Activated naive CD8-positive, alpha-beta T cell treated with anti-CD3 and anti-CD28 coated beads, Interleukin-2, amount 10 ng/mL, durations not matched to agents 7 days and 5 days (primary cell): Measurements from ENCODE around the gene MYL7. TPM values are rescaled to one million over a fixed set of nuclear protein-coding genes. Genes with fewer than 3 reads are reported as not detected.

Experiments used
- ATAC-seq: fragments of 150-1000 bp; cut with Tn5 transposase; one replicate; pipeline ENCODE4 v1.10.0; 2021; ENCODE audit warnings: low read depth, moderate library complexity
- POLR2A ChIA-PET: fragments of 350-600 bp; sonication (Branson Sonifier 250); formaldehyde crosslinking; loops from one replicate; lab custom pipeline; 2021; ENCODE audit warnings: antibody characterized with exemption; lab: Charles Lee
- DNase-seq: peaks from one replicate; pipeline ENCODE4 v3.0.0; 2021
- H3K27ac Mint-ChIP-seq: one replicate; pipeline ENCODE4 v1.8.0; 2022; ENCODE audit warnings: mild to moderate bottlenecking, mixed read lengths
- H3K27me3 Mint-ChIP-seq: one replicate; pipeline ENCODE4 v1.8.0; 2022; ENCODE audit warnings: mild to moderate bottlenecking, moderate library complexity, mixed read lengths
- H3K36me3 Mint-ChIP-seq: one replicate; pipeline ENCODE4 v1.8.0; 2021; ENCODE audit warnings: mild to moderate bottlenecking, mixed read lengths
- H3K4me1 Mint-ChIP-seq: one replicate; pipeline ENCODE4 v1.8.0; 2021; ENCODE audit warnings: mixed read lengths
- H3K4me3 Mint-ChIP-seq: one replicate; pipeline ENCODE4 v1.8.0; 2022; ENCODE audit warnings: mild to moderate bottlenecking, moderate library complexity, mixed read lengths
- H3K9me3 Mint-ChIP-seq: one replicate; pipeline ENCODE4 v1.8.0; 2021; ENCODE audit warnings: mixed read lengths
- total RNA-seq, 2 experiments: library from RNA; stranded (reverse); gene quantifications; one replicate each; pipeline ENCODE4 v1.2.3, GENCODE V29; 2021

Gene MYL7, protein sequence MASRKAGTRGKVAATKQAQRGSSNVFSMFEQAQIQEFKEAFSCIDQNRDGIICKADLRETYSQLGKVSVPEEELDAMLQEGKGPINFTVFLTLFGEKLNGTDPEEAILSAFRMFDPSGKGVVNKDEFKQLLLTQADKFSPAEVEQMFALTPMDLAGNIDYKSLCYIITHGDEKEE
- not detected for total RNA-seq

DNA sequence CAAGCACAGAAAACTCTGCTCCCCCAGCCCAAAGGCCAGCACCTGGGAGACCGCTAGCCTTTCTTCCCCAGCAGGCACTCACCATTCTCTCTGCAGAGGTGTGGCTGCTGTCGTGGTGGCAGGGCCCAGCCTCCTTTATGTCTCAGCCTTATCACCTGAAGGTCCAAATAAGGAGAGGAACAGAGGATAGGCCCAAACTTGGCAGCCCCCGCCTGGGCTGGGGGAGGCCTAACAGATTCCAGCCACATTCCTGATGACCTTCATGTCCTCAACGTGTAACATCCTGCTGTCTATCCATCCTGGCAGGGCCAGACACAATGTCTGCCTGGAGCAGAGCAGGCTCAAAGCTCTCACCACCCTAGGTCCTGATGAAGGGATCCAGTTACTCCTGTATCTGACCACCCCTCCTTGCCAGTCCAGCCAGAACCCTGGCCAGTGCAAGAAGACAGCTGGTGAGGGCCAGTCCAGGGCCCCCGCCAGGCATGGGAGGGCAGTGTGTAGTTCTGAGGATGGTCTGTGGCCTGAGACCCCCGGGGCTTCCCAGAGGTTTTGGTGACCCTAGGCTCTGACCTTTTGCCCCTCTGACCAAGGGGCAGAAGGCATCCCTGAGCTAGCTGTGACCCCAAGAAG is at the start of gene MYL7:
TSS of gene MYL7 (minus strand) at position 112 of the 630 bp plus-strand sequence. CDS start at position 85, 27 bp downstream.
- Mint-ChIP-seq H3K4me1 (peaks cover 2% of the 10 kb centered on the region), H3K36me3 (no peaks in the 10 kb centered on the region), H3K27me3 (peaks cover 12% of the 10 kb centered on the region), H3K4me3 (no peak within 1 kb of the TSS), H3K27ac (peak within 1 kb of the TSS; percentile 51), H3K9me3 (no peaks in the 10 kb centered on the region)
- DNase-seq (no peak), ATAC-seq (no peak)
- POLR2A ChIA-PET = interaction anchor here (0.5 kb wide), 1 partner anchor 166 kb away, joined by 3 read pairs; no protein-coding TSS in a partner anchor

DNA sequence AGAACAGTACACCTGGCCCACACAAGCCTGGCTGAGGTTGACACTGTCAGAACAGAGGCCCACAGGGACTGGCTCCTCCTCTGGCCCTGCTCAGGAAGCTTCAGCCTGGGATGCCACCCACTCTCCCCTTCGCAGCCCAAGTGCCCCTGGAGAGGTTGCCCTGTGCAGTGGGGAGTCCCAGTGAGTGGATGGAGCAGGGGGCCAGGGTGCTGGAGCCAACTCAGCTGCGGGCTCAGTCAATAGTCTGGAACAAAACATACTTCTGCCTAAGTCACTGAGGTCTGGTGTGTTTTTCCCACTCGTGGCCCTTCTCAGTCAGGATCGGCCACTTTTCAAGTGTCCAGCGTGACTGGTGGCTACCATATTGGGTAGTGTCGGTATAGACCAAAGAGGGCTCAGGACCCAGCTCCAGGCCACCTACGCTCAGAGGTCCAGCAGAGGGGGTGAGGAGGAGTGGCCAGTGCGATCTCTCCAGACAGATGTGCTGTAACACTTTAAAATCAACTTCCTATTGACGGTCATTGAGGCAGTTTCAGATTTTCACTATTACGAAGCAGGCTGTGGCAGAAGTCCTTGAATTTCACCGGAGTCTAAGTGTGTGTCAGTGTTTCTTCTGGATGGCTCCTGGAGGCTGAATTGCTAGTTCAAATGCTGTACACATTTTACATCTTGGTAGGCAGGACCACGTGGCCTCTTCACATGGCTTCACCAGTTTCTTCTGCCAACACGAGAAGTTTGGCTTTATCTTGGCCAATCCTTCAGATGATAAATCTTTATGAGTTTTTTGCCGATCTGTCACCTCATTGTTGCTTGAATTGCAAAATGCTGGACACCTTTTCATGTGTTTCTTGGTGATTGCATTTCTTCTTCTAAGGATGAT is 49.1 kb upstream of the MYL7 start:
- ATAC-seq = no peak
- Mint-ChIP-seq H3K9me3 (no peaks in the 10 kb centered on the region), H3K4me3 (no peak overlapping the region), H3K27ac (no peak overlapping the region), H3K4me1 (peaks cover 3% of the 10 kb centered on the region), H3K27me3 (peaks cover 9% of the 10 kb centered on the region), H3K36me3 (no peaks in the 10 kb centered on the region)
- POLR2A ChIA-PET = no interaction called here
- no peak for DNase-seq

DNA sequence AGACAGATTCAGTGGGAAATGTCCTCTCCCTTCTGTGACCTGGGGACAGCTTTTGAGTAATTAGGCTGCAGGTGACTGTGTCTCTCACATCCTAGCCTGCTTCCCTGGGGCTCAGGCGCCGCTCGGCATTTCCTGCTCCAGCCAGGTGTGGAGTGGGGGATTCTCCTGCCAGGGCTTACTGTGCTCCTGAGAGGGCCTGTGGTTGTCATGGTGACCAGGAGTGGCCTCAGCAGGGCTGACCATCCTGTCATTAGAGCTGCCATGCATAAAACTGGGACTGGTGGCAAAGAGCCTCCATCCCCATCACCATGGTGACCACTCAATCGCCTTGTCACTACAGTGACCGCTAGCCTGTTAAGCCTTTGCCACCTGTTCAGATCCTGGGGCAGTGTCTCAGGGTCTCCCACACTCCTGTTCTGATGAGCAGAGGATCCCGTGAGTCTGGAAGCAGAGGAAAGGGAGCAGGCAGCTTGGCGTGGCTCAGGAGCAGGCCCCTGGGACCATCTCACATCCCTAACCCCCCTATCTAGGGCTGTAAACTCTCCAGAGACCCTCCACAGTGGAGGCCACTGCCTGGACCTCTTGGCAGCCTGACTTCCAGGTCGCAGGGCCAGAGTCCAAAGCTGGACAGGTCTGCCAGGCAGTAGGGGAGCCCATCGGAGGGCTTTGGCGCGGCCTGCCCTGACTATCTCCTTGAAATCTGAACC is 48.3 kb upstream of the MYL7 start, which contains the start of gene GCK:
TSS of gene GCK (minus strand) at position 154 of the 707 bp plus-strand sequence. CDS start 486 bp downstream, outside the sequence.
- peaks cover 9% of the 10 kb centered on the region for H3K27me3 Mint-ChIP-seq
- ATAC-seq = no peak
- DNase-seq = no peak
- peaks cover 3% of the 10 kb centered on the region for H3K4me1 Mint-ChIP-seq
- H3K27ac Mint-ChIP-seq = no peak within 1 kb of the TSS
- POLR2A ChIA-PET = no interaction called here
- no peaks in the 10 kb centered on the region for H3K36me3 Mint-ChIP-seq
- no peak within 1 kb of the TSS for H3K4me3 Mint-ChIP-seq
- H3K9me3 Mint-ChIP-seq = no peaks in the 10 kb centered on the region

DNA sequence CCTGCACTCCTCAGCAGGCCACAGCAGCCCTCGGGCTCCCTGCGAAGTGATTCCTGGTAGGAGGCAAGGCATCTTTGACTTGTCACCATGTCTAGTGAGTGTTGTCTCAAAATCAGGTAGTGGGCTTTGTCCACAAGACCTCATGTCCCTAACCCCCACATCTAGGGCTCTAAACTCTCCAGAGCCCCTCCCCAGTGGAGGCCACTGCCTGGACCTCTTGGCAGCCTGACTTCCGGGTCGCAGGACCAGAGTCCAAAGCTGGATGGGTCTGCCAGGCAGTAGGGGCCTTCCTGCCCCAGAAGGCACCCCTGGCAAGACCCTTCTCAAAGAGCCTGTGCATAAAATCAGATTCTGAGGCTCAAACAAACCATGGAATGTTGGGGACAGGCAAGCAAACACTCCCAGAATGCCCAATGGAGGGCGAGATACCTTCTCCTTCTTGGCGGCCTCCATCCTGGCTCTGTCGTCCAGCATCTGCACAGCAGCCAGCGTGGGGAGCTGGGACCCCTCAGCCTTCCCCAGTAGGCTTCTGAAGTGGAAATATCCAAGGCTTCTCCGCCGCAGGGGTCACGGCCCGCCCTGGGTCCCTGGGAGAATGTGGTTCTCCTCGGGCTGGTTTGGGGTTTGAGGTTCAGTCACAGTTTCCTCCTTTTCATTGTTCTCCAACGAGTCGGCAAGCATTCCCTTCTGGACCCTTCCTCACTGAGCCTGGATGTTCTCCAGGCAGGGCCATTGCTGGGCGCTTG is 47.5 kb upstream of the MYL7 start:
- Mint-ChIP-seq H3K4me1 (peaks cover under 1% of the 10 kb centered on the region), H3K4me3 (no peak overlapping the region), H3K27ac (no peak overlapping the region), H3K9me3 (no peaks in the 10 kb centered on the region), H3K27me3 (peaks cover 7% of the 10 kb centered on the region), H3K36me3 (no peaks in the 10 kb centered on the region)
- POLR2A ChIA-PET = no interaction called here
- ATAC-seq = no peak
- DNase-seq = no peak

DNA sequence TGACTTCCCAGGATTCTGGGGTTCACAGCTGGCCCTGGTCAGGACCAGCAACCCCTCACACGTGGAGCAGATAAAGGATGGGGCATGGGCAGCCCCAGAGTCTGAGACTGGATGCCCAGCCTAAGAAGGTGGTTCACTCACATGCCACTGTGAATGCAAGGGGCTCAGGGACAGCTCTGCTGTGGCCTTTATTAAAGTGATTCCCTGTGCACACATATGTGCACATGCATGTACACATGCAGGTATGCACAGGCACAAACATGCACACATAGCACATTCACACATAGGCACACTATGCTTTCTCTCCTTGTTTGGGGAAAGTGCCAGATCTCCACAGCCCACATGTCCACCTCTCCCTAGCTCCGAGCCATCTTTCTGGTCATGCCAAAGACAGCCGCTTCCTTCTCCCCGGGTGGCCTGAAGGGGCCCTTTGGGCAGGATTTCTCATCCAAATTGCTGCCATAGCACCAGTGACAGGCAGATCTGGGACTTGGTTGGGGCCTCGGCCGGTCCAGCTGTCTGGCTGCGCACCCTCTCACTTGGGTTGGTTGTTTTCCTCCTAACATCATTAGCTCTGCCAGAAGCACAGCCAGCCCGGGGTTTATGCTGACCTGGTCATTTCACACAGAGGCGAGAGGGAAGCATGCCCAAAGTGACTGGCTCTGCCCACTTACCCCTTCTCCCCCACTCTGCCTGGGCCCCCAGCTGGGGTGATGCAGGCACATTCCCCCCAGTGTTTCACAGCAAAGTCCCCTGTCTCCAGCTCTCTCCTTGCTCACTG is 46.7 kb upstream of the MYL7 start:
- H3K36me3 Mint-ChIP-seq = peaks cover 2% of the 10 kb centered on the region
- no peak overlapping the region for H3K27ac Mint-ChIP-seq
- ATAC-seq (no peak), DNase-seq (no peak)
- peaks cover 7% of the 10 kb centered on the region for H3K27me3 Mint-ChIP-seq
- H3K4me3 Mint-ChIP-seq = no peak overlapping the region
- POLR2A ChIA-PET = no interaction called here
- no peaks in the 10 kb centered on the region for H3K9me3 Mint-ChIP-seq
- H3K4me1 Mint-ChIP-seq = no peaks in the 10 kb centered on the region

DNA sequence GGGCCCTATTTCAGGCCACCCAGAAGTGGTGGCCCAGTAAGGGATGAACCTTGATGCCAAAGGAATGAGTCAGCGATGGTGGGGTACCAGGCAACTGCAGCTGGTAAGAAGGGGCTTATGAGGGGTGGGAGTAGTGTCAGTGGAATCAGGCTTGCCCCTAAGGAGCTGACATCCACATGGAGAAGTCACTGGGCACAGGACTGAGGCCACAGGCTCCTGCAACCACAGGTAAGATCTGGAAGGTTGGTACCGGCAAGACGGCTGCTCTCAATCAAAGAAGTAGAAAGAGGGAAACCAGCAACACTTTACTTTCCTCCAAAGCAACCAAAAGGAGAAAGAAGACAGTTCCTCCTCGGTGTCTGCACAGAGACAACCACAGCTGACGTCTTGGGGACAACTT is 45.6 kb upstream of the MYL7 start:
- no peaks in the 10 kb centered on the region for H3K4me1 Mint-ChIP-seq
- peaks cover 6% of the 10 kb centered on the region for H3K9me3 Mint-ChIP-seq
- H3K36me3 Mint-ChIP-seq = peaks cover 2% of the 10 kb centered on the region
- DNase-seq (no peak), ATAC-seq (no peak)
- no peak overlapping the region for H3K4me3 Mint-ChIP-seq
- POLR2A ChIA-PET = no interaction called here
- H3K27ac Mint-ChIP-seq = no peak overlapping the region
- H3K27me3 Mint-ChIP-seq = peaks cover 4% of the 10 kb centered on the region

DNA sequence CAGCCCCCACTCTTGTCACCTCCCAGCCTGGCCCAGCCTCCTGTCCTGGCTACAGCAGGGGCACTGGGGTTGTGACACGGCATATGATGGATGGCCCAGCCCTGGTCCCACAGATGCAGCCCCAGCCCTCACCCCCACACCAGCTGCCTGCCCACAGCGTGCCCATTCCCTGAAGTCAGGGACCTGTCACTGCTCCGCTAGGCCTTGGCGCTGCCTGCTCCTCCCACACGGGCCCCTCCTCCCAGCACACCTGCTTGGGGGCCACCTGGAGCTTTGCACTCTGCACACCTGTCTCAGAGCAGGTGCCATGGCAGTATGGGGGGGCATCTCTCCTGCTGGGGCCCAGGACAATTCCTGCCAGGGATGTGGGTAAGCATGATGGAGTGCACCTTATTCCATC is 44.6 kb upstream of the MYL7 start:
- DNase-seq (no peak), ATAC-seq (no peak)
- H3K36me3 Mint-ChIP-seq = peaks cover 2% of the 10 kb centered on the region
- peaks cover 4% of the 10 kb centered on the region for H3K27me3 Mint-ChIP-seq
- no peaks in the 10 kb centered on the region for H3K4me1 Mint-ChIP-seq
- peaks cover 9% of the 10 kb centered on the region for H3K9me3 Mint-ChIP-seq
- no peak overlapping the region for H3K27ac Mint-ChIP-seq
- POLR2A ChIA-PET = no interaction called here
- no peak overlapping the region for H3K4me3 Mint-ChIP-seq

DNA sequence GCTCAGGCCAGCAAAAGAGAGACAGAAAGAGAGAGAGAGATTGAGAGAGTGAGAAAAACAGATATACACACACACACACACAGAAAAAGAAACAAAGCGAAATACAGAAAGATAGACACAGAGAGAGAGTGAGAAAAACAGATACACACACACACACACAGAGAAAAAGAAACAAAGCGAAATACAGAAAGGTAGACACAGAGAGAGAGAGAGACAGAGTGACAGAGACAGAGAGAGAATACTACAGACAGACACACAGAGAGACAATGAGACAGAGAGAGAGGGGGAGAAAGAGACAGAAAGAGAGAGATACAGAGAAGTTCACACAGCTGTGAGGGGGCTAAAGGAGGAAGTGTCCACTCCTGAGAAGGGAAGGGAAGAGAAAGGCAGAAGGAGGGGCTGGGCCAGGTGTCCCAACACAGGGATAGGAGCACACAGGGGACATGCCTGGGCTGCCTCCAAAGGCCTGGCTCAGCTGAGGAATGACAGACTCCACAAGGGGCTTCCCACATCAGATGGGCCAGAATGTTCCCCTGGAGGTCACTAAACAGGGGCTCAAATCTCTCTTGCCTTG is 43.8 kb upstream of the MYL7 start:
- Mint-ChIP-seq H3K27me3 (peaks cover 4% of the 10 kb centered on the region), H3K4me3 (no peak overlapping the region), H3K27ac (peak overlapping the region; percentile 38), H3K9me3 (peaks cover 9% of the 10 kb centered on the region), H3K36me3 (peaks cover 2% of the 10 kb centered on the region), H3K4me1 (no peaks in the 10 kb centered on the region)
- POLR2A ChIA-PET = no interaction called here
- DNase-seq = no peak
- no peak for ATAC-seq

DNA sequence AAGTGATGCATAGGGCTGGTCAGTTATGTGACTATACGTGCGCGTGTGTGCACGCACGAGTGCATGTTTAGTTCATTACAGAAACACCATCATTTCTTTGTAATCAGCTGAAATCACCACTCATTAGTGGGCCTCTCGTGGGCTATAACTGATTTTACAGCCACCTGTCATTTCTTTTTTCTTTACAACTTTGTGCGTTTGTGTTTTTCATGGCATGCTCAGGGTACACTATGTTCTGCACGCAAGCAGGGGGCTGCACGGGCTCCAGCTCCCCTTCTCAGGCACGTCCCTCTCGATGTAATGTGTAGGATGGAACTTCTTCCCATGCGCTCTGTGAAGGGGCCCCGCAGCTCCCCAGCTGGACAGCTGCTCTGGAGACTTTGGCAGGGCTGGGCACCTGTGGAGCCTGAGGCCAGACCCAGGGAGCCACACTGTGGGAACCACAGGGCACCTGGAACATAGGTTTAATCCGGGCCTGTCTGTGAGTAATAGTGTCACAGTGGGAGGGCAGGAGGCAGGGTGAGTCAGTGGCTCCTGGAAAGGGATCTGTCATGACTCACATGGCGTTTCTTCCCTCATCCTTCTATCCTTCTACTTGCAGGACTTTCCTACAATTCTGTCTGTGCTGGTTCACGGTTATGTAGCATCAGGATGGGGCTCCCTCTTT is 43.2 kb upstream of the MYL7 start:
- Mint-ChIP-seq H3K27ac (no peak overlapping the region), H3K4me3 (no peak overlapping the region), H3K4me1 (no peaks in the 10 kb centered on the region), H3K27me3 (peaks cover 4% of the 10 kb centered on the region), H3K36me3 (peaks cover 2% of the 10 kb centered on the region), H3K9me3 (peaks cover 9% of the 10 kb centered on the region)
- no peak for ATAC-seq
- POLR2A ChIA-PET = no interaction called here
- DNase-seq = no peak

DNA sequence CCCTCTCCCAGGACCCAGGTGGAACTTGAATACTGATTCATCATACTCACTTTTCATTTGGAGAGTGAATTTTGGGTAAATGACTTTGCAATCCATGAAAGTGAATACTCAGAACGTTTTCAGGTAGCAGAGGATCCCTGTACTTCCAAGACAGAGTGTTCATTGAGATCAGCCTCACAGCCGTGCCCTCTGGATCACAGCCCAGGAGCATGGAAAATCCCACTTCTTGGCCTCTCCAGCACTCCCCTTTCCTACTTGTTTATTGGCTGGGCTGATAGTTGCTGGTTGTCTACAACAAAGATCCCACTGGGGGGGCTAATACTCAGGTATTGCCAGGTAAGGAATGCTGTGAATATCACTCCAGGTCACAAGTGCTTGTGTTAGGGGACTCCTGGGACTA is 42.3 kb upstream of the MYL7 start:
- no peak overlapping the region for H3K27ac Mint-ChIP-seq
- DNase-seq = no peak
- no peak for ATAC-seq
- H3K9me3 Mint-ChIP-seq = peaks cover 9% of the 10 kb centered on the region
- POLR2A ChIA-PET = no interaction called here
- no peaks in the 10 kb centered on the region for H3K4me1 Mint-ChIP-seq
- H3K36me3 Mint-ChIP-seq = peaks cover 2% of the 10 kb centered on the region
- peaks cover 7% of the 10 kb centered on the region for H3K27me3 Mint-ChIP-seq
- no peak overlapping the region for H3K4me3 Mint-ChIP-seq

DNA sequence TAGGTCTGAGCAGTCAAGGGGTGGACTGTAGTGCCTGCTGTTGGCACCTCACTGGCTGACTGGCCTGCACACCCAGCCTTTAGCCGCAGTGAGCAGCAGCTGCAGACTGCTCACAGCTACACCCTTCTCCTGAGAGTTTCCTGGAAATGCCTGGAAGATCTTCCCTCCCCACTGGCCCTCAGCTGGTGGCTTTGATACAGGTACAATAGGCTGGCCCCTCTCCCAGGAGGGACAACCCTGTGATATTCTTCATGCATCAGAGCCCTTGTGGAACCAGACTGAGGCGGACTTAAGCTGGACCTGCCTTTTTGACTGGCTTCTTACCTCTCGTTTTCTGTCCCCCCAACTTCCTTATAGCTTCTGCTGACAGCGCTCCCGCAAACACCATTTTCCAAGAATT is 41.7 kb upstream of the MYL7 start:
- POLR2A ChIA-PET = no interaction called here
- DNase-seq (no peak), ATAC-seq (no peak)
- H3K4me3 Mint-ChIP-seq = no peak overlapping the region
- no peak overlapping the region for H3K27ac Mint-ChIP-seq
- peaks cover 7% of the 10 kb centered on the region for H3K27me3 Mint-ChIP-seq
- H3K36me3 Mint-ChIP-seq = peaks cover 2% of the 10 kb centered on the region
- H3K4me1 Mint-ChIP-seq = no peaks in the 10 kb centered on the region
- H3K9me3 Mint-ChIP-seq = peaks cover 9% of the 10 kb centered on the region
